Hypothalamus (tissue), 51 donors: ENCODE results near the gene P4HTM.

Experiments used
- DNase-seq, 51 donors: peaks; one replicate each; lab custom pipeline; 2025; lab: John Stamatoyannopoulos, UW

Gene P4HTM

GRCh38 chr3:49021813-49022687 is 32.0 kb downstream of the P4HTM start, which contains the start of gene NDUFAF3:
Gene NDUFAF3, plus strand, starts transcription at chr3:49022121. Its CDS starts 24 bp downstream, at chr3:49022145.
- DNase-seq: peak; percentile 52 to 92 (median 84)

GRCh38 chr3:49022688-49023171 is 32.7 kb downstream of the P4HTM start:
- DNase-seq: no peak

DNA sequence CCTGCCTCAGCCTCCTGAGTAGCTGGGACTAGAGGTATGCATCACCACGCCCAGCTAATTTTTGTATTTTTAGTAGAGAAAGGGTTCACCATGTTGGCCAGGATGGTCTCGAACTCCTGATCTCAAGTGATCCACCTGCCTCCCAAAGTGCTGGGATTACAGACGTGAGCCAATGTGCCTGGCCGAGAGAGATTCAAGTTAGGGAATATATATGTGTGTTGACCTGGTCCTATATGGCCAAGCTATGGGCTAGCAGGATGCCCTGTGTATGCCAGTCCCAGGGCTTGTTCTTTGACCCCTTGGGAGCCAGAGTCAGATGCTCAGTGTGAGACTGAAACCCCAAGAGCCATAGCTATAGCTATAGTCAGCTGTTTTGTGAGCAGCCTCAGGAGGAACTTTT is 33.7 kb downstream of the P4HTM start:
- no peak for DNase-seq

DNA sequence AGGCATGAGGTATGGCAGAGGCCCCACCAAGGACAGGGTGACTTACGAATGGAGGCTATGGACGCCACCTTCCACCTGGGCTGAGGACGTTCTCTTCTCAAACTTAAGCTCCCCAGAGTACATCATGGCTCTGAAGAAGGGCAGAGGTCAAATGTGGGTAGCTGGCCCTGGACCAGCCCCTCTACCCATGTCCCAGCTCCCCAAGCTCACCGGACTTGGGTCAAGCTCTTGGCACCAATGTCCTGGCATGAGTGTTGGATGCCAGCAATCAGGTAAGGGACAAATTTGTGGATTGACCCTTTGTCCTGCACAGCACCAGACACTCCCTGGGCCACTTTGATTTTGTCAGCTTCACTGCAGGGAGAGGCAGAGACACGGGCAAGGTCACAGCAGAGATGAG is 34.4 kb downstream of the P4HTM start:
- no peak for DNase-seq

DNA sequence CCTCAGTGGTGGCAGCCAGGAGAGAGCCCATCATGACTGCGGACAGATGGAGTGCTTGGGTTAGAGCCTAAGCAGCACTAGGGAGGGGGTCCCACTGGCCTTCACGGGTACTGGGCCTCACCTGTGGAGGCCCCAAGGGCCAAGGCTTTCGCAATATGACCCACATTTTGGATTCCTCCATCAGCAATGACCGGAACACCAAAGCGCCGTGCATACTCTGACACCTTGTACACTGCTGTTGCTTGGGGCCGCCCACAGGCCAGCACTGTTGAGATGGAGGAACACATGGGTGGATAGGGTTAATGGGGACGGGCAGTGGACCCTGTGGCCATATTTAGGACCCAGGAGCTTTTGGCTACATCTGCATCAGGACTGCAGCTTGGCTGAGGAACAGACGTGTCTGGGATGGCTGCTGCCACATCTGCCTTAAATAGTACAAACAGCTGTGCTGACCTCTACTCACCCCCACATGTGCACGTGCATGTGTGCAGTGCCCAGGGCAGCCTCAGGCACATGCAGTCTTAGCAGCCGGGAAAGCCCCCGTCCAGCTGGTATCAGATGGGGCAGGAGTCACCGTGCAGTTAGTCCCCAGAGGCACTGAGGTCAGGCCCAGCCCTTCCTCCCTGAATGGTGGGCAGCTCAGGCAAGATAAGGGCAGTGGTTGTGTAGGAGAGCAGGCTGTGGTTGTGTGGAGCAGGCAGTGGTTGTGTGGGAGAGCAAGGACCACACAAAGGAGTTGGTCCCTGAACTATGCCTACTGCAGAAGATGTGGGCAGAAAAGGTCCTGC is 35.2 kb downstream of the P4HTM start:
- no peak for DNase-seq

DNA sequence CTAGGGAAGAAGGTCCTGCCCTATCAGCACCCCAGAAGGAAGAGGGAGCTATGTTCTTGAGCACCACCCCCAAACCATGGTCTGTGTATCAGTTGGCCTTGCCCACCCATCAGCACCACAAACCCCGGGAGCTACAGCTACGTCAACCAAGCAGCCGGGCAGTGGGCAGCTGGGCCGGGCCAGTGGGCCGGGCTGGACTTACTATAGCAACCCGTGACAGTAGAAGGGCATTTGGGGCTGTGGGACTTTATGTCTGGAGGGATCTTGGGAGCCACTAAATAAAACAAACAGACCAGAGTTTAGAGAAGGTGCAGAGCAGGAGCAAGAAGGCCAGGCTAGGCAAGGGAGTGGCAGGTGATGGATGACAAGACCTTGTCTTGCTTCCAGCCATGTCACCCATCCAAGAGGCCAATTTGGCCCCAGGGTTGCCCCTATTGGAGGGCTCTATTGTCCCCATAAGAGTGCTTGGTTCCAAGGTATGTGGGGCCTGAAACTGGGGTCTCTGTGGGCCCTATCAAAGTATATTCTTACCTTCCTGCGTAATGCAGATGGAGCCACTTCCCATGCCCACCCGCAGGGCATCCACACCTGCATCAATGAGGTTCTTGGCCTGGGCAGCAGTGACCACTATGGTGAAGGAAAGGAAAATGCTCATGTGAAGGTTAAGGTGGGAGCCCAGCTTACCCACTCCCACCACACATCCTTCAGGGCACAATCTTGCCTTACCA is 35.9 kb downstream of the P4HTM start:
- no peak for DNase-seq

GRCh38 chr3:49026536-49026935 is 36.5 kb downstream of the P4HTM start:
- no peak for DNase-seq

DNA sequence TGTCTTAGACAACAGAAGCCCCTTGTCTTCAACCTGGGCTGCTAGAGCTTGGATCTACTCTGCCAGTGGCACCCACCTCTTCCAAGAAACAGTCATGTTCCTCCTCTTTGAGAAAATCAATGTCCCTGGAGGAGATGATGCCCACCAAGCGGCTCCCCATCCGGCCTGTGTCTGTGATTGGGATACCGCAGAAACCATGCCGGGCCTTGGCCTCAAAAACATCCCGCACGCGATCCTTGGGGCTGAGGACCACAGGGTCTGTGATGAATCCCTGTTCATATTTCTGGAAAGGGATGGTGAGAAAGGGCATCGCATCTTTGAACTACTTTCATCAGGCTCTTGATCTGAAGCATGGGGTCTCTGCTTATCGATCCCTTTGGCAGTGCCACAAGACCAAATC is 37.6 kb downstream of the P4HTM start:
- DNase-seq: no peak

DNA sequence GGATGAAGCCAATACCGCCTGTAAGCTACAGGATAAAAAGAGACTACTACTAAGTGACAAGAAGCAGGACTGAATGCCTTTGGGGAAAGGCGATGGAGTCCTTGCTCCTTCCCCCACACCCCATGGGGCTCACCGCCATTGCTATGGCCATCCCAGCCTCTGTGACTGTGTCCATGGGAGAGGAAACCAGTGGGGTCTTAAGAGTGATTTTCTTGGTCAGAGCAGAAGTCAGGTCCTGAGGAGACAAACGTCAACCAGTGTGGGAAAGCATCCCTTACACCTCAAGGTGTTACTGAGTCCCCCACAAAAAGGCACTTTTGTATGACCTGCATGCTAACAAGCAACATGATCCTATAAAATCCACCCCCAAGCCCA is 38.2 kb downstream of the P4HTM start:
- no peak for DNase-seq

- DNase-seq: peak; percentile 42 to 96 (median 90)
Observed at GRCh38 chr3:49028673-49029562, 38.9 kb downstream of the P4HTM start, which contains the start of gene IMPDH2. Gene IMPDH2, minus strand, starts transcription at chr3:49029398. Its CDS starts 48 bp downstream, at chr3:49029350.

- no peak for DNase-seq
Observed at GRCh38 chr3:49029563-49029884, 39.5 kb downstream of the P4HTM start.

DNA sequence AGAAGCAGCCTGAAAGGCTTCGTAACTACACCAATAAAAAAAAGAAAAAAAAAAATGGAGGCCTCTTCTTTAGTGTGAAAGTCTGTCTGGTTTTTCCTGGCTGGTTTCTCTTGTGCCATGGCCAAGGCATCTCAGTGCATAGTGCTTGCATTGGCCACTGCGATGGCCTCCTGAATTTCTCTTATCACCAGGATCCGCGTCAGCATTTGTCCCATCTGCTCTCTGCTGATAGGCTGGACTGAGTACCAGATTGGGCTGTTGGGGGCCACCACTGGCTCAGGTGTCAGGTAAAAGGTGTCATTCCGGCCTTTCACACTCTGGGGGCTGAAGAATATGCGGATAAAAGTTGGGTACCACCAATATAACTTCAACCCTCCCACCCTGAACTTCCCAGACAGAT is 40.3 kb downstream of the P4HTM start:
- no peak for DNase-seq

DNA sequence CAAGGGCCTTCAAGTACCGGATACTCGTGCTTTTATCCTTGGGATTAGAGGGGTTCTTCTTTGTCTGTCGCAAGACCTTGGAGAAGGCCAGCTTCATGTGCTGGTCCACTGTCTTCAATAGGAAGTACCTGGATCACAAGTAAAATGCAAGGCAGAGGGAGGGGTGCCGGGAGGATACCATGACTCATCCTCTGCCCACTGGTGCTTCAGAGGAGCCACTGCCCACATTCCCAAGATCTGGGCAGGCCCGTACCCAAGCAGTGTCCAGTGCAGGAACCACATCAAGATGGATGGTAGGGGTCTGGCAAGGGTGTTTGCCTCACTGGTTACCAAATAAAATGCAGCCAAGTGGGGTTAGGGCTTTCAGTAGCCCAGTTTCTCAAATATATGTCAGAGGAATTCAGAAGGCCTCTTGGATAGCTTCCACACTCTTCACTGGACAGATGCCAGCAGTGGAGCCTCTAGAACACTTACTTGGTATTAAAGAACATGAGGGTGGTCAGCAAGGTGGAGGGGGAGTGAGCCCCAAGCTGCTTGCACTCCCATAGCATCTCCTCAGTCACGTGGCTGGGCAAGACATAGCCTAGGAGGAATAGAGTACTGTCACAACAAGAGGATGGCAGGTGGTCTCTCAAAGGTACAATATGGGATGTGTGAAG is 42.7 kb downstream of the P4HTM start:
- peak in 1 of 51 donors; percentile 13 for DNase-seq

- no peak for DNase-seq
Observed at GRCh38 chr3:49034650-49035049, 44.6 kb downstream of the P4HTM start.

DNA sequence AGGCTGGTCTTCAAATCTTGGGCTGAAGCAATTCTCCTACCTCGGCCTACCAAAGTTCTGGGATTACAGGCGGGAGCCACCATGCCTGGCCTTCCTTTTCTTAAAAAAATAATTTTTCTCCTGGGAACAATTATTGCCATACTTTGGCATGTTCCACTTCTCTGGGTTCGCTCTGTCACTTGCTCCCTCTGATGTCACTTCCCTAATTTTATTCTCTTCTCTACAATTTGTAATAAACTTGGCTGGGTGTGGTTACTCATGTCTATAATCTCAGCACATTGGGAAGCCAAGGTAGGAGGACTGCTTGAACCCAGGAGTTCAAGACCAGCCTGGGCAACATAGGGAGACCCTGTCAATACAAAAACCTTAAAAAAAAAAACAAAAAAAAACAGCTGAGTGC is 45.2 kb downstream of the P4HTM start:
- DNase-seq: no peak

- no peak for DNase-seq
Observed at GRCh38 chr3:49053543-49053942, 63.5 kb downstream of the P4HTM start.

- DNase-seq: no peak
Observed at GRCh38 chr3:49054344-49054862, 64.4 kb downstream of the P4HTM start.
